HepG2 (cell line): Measurements from ENCODE around the gene CLUH. TPM values are rescaled to one million over a fixed set of nuclear protein-coding genes. Genes with fewer than 3 reads are reported as not detected.

Experiments
- ATAC-seq: fragments of 200-7000 bp; cut with Tn5 transposase; 3 replicates; pipeline ENCODE4 v1.9.1; 2020; ENCODE audit warnings: mild to moderate bottlenecking, moderate library complexity
- Bru-seq: library from RNA; stranded (reverse); fragments of 400-500 nt; gene quantifications from one replicate; lab custom pipeline; 2021; lab: Mats Ljungman, UMichigan
- BruChase-seq, 2 experiments: library from RNA; stranded (reverse); fragments of 400-500 nt; gene quantifications; one replicate each; lab custom pipeline; 2021; lab: Mats Ljungman, UMichigan
- BruUV-seq: library from RNA; stranded (reverse); fragments of 400-500 nt; replicated peaks from 2 replicates; lab custom pipeline; 2021; lab: Mats Ljungman, UMichigan
- CTCF ChIA-PET: fragments of 300-600 bp; formaldehyde crosslinking; extraction: SDS; loops from one replicate; lab custom pipeline; 2021; ENCODE audit warnings: low total read pairs, inconsistent platforms, low intra/inter-chr PET ratio; lab: Yijun Ruan, JAX
- POLR2A ChIA-PET: fragments of 350-600 bp; sonication (Branson Sonifier 250); formaldehyde crosslinking; loops from one replicate; lab custom pipeline; 2020; ENCODE audit warnings: antibody characterized with exemption, inconsistent platforms; lab: Yijun Ruan, JAX
- DNase-seq: peaks from one replicate; pipeline ENCODE4 v3.0.0-alpha.2; 2015; ENCODE audit warnings: low spot score
- FAIRE-seq: peaks from 3 replicates; lab custom pipeline; 2011; peaks lifted over from hg19 to GRCh38; lab: Jason Lieb, UNC
- H2AFZ ChIP-seq: one replicate; pipeline ENCODE4 v1.6.1; 2011; ENCODE audit warnings: low read length, inconsistent platforms
- H3K27ac ChIP-seq: fragments of 300-600 bp; 3 replicates; pipeline ENCODE4 v1.8.0; 2011; ENCODE audit warnings: mixed run types, mild to moderate bottlenecking, mixed read lengths, low read length, inconsistent platforms; ENCODE audit not compliant: insufficient read depth; ENCODE audit errors: extremely low read length
- H3K27me3 ChIP-seq, 2 experiments: fragments of 200-600 bp in 1 of 2; 2 replicates in 1 of 2; 3 replicates in 1 of 2; pipeline versions ENCODE4 v1.6.0 to v1.8.0; 2011; ENCODE audit warnings: low read length in 2 of 2, mild to moderate bottlenecking in 2 of 2, moderate library complexity in 2 of 2, inconsistent platforms in 1 of 2; ENCODE audit not compliant: insufficient read depth in 2 of 2, control insufficient read depth in 1 of 2
- H3K36me3 ChIP-seq, 2 experiments: fragments of 200-600 bp in 1 of 2; replicated peaks in 1 of 2; 2 replicates in 1 of 2; 3 replicates in 1 of 2; pipeline versions ENCODE4 v1.5.1 to v1.8.0; 2011; ENCODE audit warnings: low read length in 2 of 2, inconsistent platforms in 1 of 2; ENCODE audit not compliant: insufficient read depth in 2 of 2, control insufficient read depth in 1 of 2
- H3K4me1 ChIP-seq: 2 replicates; pipeline ENCODE4 v1.5.1; 2012; ENCODE audit warnings: low read length, inconsistent platforms; ENCODE audit not compliant: insufficient read depth
- H3K4me2 ChIP-seq: 2 replicates; pipeline ENCODE4 v1.6.0; 2011; ENCODE audit warnings: low read depth, low read length, inconsistent platforms
- H3K4me3 ChIP-seq, 3 experiments: fragments of 200-600 bp in 1 of 3; sonication (generic), shearing (Covaris generic) in 1 of 3; replicated peaks in 1 of 3; 2 replicates each; pipeline ENCODE4 v1.5.1; 2011 to 2016; ENCODE audit warnings: low read length in 3 of 3, inconsistent platforms in 2 of 3, low read depth in 2 of 3, mild to moderate bottlenecking in 2 of 3, control low read depth in 1 of 3, mixed read lengths in 1 of 3; ENCODE audit not compliant: insufficient read depth in 1 of 3
- H3K79me2 ChIP-seq: one replicate; pipeline ENCODE4 v1.6.1; 2011; ENCODE audit warnings: low read length, inconsistent platforms; ENCODE audit not compliant: insufficient read depth
- H3K9ac ChIP-seq: 2 replicates; pipeline ENCODE4 v1.6.0; 2011; ENCODE audit warnings: mild to moderate bottlenecking, low read depth, low read length, inconsistent platforms; ENCODE audit not compliant: insufficient read depth
- H3K9me3 ChIP-seq: 2 replicates; pipeline ENCODE4 v1.5.1; 2012; ENCODE audit warnings: mild to moderate bottlenecking, low read length
- H4K20me1 ChIP-seq: 2 replicates; pipeline ENCODE4 v1.6.0; 2011; ENCODE audit warnings: inconsistent platforms, mild to moderate bottlenecking, low read length, moderate library complexity; ENCODE audit not compliant: insufficient read depth
- CBX1 ChIP-seq: IDR thresholded peaks from one replicate; pipeline ENCODE4 v1.6.1; 2016; ENCODE audit warnings: antibody characterized with exemption, low read depth
- HOXA9 ChIP-seq: sonication (generic); formaldehyde crosslinking; IDR thresholded peaks from 2 replicates; pipeline ENCODE4 v1.8.1; 2022; ENCODE audit warnings: missing genetic modification reagents, mild to moderate bottlenecking, moderate library complexity, borderline replicate concordance
- IKZF1 ChIP-seq: fragments of 450-650 bp; IDR thresholded peaks from 2 replicates; pipeline ENCODE4 v1.7.1; 2016
- MXD4 ChIP-seq: IDR thresholded peaks from 2 replicates; pipeline ENCODE4 v1.6.1; 2016; ENCODE audit warnings: mild to moderate bottlenecking, missing biosample characterization, missing genetic modification reagents
- ZNF441 ChIP-seq: sonication (generic); formaldehyde crosslinking; IDR thresholded peaks from 2 replicates; pipeline ENCODE4 v1.7.0; 2021; ENCODE audit warnings: missing genetic modification reagents, borderline replicate concordance
- ZNF530 ChIP-seq: sonication (generic); formaldehyde crosslinking; IDR thresholded peaks from 2 replicates; pipeline ENCODE4 v1.5.0; 2020; ENCODE audit warnings: low read depth, mild to moderate bottlenecking, missing genetic modification reagents
- WGBS: methylation state at CpG from one replicate; pipeline ENCODE4 v1.1.6; 2017; ENCODE audit warnings: low lambda C conversion rate; 5-methylcytosine and 5-hydroxymethylcytosine counted together
- in situ Hi-C: cut with HindIII; loops from 2 replicates; pipeline ENCODE4 v1.10.0; 2017; ENCODE audit warnings: low pct_unique_long_range_greater_than_20kb; ENCODE audit not compliant: extremely low pct_ligation_motif_present
- intact Hi-C: fragments of 100-400 bp; cut with micrococcal nuclease; formaldehyde crosslinking; loops from one replicate; pipeline ENCODE4 v1.10.0; 2022; ENCODE audit not compliant: unreplicated experiment
- long read RNA-seq, 2 experiments: library from RNA in 1 of 2; library from polyadenylated mRNA in 1 of 2; stranded (forward) in 1 of 2; unstranded in 1 of 2; transcript quantifications; one replicate each; pipeline ENCODE4 v2.0.0, GENCODE V29; 2019 to 2022
- polyA minus RNA-seq, 3 experiments: library from RNA; depleted of rRNA, polyadenylated mRNA; stranded (reverse); fragments of >200 nt; gene quantifications; 2 replicates each; pipeline ENCODE4 v1.2.3, GENCODE V29; 2011; ENCODE audit warnings: low replicate concordance in 1 of 3
- polyA plus RNA-seq, 8 experiments: library from polyadenylated mRNA; depleted of rRNA in 3 of 8; stranded (reverse) in 7 of 8; unstranded in 1 of 8; fragments of >200 nt; fragmentation: Illumina TruSeq in 4 of 8; extraction: Trizol in 4 of 8; gene quantifications; 2 replicates each; pipeline versions ENCODE4 v1.2.1 to v1.2.3, GENCODE V29; 2011 to 2016; ENCODE audit warnings: low read depth in 4 of 8, missing spikeins in 1 of 8, mixed read lengths in 1 of 8; ENCODE audit not compliant: insufficient read depth in 1 of 8
- total RNA-seq, 5 experiments: library from RNA; depleted of rRNA; stranded (reverse); fragments of >200 nt; fragmentation: Illumina TruSeq; extraction: Trizol; gene quantifications; 2 replicates each; pipeline ENCODE4 v1.2.3, GENCODE V29; 2016; ENCODE audit warnings: low read depth in 1 of 5
- TF ChIP-seq, protein P1 (sequence below): IDR thresholded peaks from 2 replicates; pipeline ENCODE4 v1.6.1; 2016
- TF ChIP-seq, protein P2 (sequence below): sonication (generic); formaldehyde crosslinking; IDR thresholded peaks from 2 replicates; pipeline ENCODE4 v1.5.1; 2020; ENCODE audit warnings: missing genetic modification reagents, mild to moderate bottlenecking, borderline replicate concordance
- TF ChIP-seq, protein P3 (sequence below): sonication (generic); formaldehyde crosslinking; IDR thresholded peaks from 2 replicates; pipeline ENCODE4 v1.8.1; 2023; ENCODE audit warnings: mild to moderate bottlenecking, missing genetic modification reagents

The CLUH gene, protein sequence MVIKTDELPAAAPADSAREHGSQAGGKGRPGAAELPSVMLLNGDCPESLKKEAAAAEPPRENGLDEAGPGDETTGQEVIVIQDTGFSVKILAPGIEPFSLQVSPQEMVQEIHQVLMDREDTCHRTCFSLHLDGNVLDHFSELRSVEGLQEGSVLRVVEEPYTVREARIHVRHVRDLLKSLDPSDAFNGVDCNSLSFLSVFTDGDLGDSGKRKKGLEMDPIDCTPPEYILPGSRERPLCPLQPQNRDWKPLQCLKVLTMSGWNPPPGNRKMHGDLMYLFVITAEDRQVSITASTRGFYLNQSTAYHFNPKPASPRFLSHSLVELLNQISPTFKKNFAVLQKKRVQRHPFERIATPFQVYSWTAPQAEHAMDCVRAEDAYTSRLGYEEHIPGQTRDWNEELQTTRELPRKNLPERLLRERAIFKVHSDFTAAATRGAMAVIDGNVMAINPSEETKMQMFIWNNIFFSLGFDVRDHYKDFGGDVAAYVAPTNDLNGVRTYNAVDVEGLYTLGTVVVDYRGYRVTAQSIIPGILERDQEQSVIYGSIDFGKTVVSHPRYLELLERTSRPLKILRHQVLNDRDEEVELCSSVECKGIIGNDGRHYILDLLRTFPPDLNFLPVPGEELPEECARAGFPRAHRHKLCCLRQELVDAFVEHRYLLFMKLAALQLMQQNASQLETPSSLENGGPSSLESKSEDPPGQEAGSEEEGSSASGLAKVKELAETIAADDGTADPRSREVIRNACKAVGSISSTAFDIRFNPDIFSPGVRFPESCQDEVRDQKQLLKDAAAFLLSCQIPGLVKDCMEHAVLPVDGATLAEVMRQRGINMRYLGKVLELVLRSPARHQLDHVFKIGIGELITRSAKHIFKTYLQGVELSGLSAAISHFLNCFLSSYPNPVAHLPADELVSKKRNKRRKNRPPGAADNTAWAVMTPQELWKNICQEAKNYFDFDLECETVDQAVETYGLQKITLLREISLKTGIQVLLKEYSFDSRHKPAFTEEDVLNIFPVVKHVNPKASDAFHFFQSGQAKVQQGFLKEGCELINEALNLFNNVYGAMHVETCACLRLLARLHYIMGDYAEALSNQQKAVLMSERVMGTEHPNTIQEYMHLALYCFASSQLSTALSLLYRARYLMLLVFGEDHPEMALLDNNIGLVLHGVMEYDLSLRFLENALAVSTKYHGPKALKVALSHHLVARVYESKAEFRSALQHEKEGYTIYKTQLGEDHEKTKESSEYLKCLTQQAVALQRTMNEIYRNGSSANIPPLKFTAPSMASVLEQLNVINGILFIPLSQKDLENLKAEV (N-terminal part only)
- total RNA-seq (2016; rRNA removed; fragmentation: Illumina TruSeq; extraction: Trizol) (49.8 and 60.5 TPM in 2 replicates), polyA plus RNA-seq (2011; rRNA removed) (30.9 and 45.5 TPM in 2 replicates), polyA minus RNA-seq (2011; rRNA and poly(A)+ RNA removed; ENCODE audit: low replicate concordance) (37.7 and 94.5 TPM in 2 replicates), Bru-seq, nascent RNA (percentile 70 among the genes with signal in this experiment), BruChase-seq, experiment 1, labeled RNA remaining after a 6-hour chase (percentile 92 among the genes with signal in this experiment), BruChase-seq, experiment 2, labeled RNA remaining after a 2-hour chase (percentile 83 among the genes with signal in this experiment)
- total RNA-seq (2016; cell fraction: cytosol; rRNA removed; fragmentation: Illumina TruSeq; extraction: Trizol; ENCODE audit: low read depth) = 11.3 and 11.7 TPM in 2 replicates
- 45.0 and 62.9 TPM in 2 replicates for total RNA-seq (2016; cell fraction: insoluble cytoplasmic fraction; rRNA removed; fragmentation: Illumina TruSeq; extraction: Trizol)
- total RNA-seq (2016; cell fraction: membrane; rRNA removed; fragmentation: Illumina TruSeq; extraction: Trizol) = 16.8 and 17.9 TPM in 2 replicates
- 62.8 and 64.0 TPM in 2 replicates for total RNA-seq (2016; cell fraction: nucleus; rRNA removed; fragmentation: Illumina TruSeq; extraction: Trizol)
- polyA plus RNA-seq (2011; cell fraction: cytosol; rRNA removed) = 12.6 and 25.6 TPM in 2 replicates
- 461 and 635 TPM in 2 replicates for polyA plus RNA-seq (2011; cell fraction: nucleus; rRNA removed)
- polyA plus RNA-seq (2012) = 51.7 and 79.2 TPM in 2 replicates
- 3.2 and 3.5 TPM in 2 replicates for polyA plus RNA-seq (2016; cell fraction: cytosol; fragmentation: Illumina TruSeq; extraction: Trizol; ENCODE audit: low read depth)
- 34.8 and 48.7 TPM in 2 replicates for polyA plus RNA-seq (2016; cell fraction: insoluble cytoplasmic fraction; fragmentation: Illumina TruSeq; extraction: Trizol; ENCODE audit: low read depth)
- 7.2 and 8.4 TPM in 2 replicates for polyA plus RNA-seq (2016; cell fraction: membrane; fragmentation: Illumina TruSeq; extraction: Trizol; ENCODE audit: low read depth)
- polyA plus RNA-seq (2016; cell fraction: nucleus; fragmentation: Illumina TruSeq; extraction: Trizol; ENCODE audit: insufficient read depth, low read depth) = 175 and 188 TPM in 2 replicates
- 30.1 and 31.9 TPM in 2 replicates for polyA minus RNA-seq (2011; cell fraction: cytosol; rRNA and poly(A)+ RNA removed)
- polyA minus RNA-seq (2011; cell fraction: nucleus; rRNA and poly(A)+ RNA removed) = 48.6 and 55.4 TPM in 2 replicates
- long read RNA-seq, experiment 1, partial matches to known transcripts = 11 of 19 reads
- long read RNA-seq, experiment 1, other reads (novel, unspliced or antisense) = 8 of 19 reads
- long read RNA-seq, experiment 2, partial matches to known transcripts = 71 of 194 reads
- long read RNA-seq, experiment 2, other reads (novel, unspliced or antisense) = 123 of 194 reads

GRCh38 chr17:2711608-2712299 is at the start of gene CLUH:
Gene CLUH (minus strand): TSS chr17:2711764. CDS start chr17:2711661, 103 bp downstream.
- Histone ChIP-seq H3K4me2 (peak within 1 kb of the TSS; percentile 98), H3K79me2 (peaks cover 44% of the 10 kb centered on the region), H3K27me3 (no peaks in the 10 kb centered on the region; a peak in 1 of 5 replicates), H4K20me1 (peaks cover 36% of the 10 kb centered on the region), H3K9me3 (no peaks in the 10 kb centered on the region), H3K9ac (peak within 1 kb of the TSS; percentile 79), H2AFZ (no peak within 1 kb of the TSS), H3K27ac (peak within 1 kb of the TSS; percentile 87), H3K36me3 (0 out of 5 replicates have a peak, but pooled peaks cover 0 to 6% of the 10 kb centered on the region in 2 experiments), H3K4me3 (peak within 1 kb of the TSS; percentile 75 to 91 (median 82)), H3K4me1 (peaks cover 58% of the 10 kb centered on the region)
- DNase-seq (peak; percentile 67), FAIRE-seq (no peak), ATAC-seq (peak; percentile 41)
- ChIA-PET CTCF (no interaction called here), POLR2A (no interaction called here)
- 84% methylated on average over 17 of the region's 76 CpGs for WGBS
- in situ Hi-C loops = no loop called here
- intact Hi-C loops = no loop called here
- no TSS peak for BruUV-seq
- TF ChIP-seq, protein P1, sequence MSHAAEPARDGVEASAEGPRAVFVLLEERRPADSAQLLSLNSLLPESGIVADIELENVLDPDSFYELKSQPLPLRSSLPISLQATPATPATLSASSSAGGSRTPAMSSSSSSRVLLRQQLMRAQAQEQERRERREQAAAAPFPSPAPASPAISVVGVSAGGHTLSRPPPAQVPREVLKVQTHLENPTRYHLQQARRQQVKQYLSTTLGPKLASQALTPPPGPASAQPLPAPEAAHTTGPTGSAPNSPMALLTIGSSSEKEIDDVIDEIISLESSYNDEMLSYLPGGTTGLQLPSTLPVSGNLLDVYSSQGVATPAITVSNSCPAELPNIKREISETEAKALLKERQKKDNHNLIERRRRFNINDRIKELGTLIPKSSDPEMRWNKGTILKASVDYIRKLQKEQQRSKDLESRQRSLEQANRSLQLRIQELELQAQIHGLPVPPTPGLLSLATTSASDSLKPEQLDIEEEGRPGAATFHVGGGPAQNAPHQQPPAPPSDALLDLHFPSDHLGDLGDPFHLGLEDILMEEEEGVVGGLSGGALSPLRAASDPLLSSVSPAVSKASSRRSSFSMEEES = peak; percentile 67
- TF ChIP-seq, protein P2, sequence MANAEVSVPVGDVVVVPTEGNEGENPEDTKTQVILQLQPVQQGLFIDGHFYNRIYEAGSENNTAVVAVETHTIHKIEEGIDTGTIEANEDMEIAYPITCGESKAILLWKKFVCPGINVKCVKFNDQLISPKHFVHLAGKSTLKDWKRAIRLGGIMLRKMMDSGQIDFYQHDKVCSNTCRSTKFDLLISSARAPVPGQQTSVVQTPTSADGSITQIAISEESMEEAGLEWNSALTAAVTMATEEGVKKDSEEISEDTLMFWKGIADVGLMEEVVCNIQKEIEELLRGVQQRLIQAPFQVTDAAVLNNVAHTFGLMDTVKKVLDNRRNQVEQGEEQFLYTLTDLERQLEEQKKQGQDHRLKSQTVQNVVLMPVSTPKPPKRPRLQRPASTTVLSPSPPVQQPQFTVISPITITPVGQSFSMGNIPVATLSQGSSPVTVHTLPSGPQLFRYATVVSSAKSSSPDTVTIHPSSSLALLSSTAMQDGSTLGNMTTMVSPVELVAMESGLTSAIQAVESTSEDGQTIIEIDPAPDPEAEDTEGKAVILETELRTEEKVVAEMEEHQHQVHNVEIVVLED (CRISPR knock-in tag) = peak; percentile 96
- TF ChIP-seq CBX1 (peak; percentile 32), MXD4 (peak; percentile 98), IKZF1 (no peak), HOXA9 (CRISPR knock-in tag) (no peak), ZNF530 (CRISPR knock-in tag) (no peak), ZNF441 (CRISPR knock-in tag) (0 out of 2 replicates have a peak, but pooled peaks have one; percentile 53)
- TF ChIP-seq, protein P3, sequence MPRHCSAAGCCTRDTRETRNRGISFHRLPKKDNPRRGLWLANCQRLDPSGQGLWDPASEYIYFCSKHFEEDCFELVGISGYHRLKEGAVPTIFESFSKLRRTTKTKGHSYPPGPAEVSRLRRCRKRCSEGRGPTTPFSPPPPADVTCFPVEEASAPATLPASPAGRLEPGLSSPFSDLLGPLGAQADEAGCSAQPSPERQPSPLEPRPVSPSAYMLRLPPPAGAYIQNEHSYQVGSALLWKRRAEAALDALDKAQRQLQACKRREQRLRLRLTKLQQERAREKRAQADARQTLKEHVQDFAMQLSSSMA (CRISPR knock-in tag) = peak; percentile 59; the same call in 1 of the 2 replicates
